Esophagus squamous epithelium (tissue), 5 donors: ENCODE results near the gene NLGN2. TPM values are rescaled to one million over a fixed set of nuclear protein-coding genes. Genes with fewer than 3 reads are reported as not detected.

Experiments used
- DNase-seq: peaks from one replicate; lab custom pipeline; 2025; lab: John Stamatoyannopoulos, UW
- H3K27ac ChIP-seq, 4 donors: fragments of 200-600 bp; sonication (generic); one replicate each; pipeline ENCODE4 v1.5.1; 2016 to 2019; ENCODE audit warnings: mild to moderate bottlenecking in 1 of 4
- H3K27me3 ChIP-seq, 4 donors: fragments of 200-600 bp; sonication (generic); 1 replicate in 3 of 4; 2 replicates in 1 of 4; pipeline versions ENCODE4 v1.5.1 to v1.6.0; 2017 to 2021; ENCODE audit warnings: antibody characterized with exemption in 1 of 4
- H3K36me3 ChIP-seq, 3 donors: fragments of 200-600 bp; sonication (generic); one replicate each; pipeline ENCODE4 v1.5.1; 2016 to 2019
- H3K4me1 ChIP-seq, 3 donors: fragments of 200-600 bp; sonication (generic); one replicate each; pipeline ENCODE4 v1.5.1; 2017 to 2019
- H3K4me3 ChIP-seq, 4 donors: fragments of 200-600 bp; sonication (generic); 1 replicate in 3 of 4; 2 replicates in 1 of 4; pipeline ENCODE4 v1.5.1; 2016 to 2019; ENCODE audit warnings: mild to moderate bottlenecking in 2 of 4, moderate library complexity in 1 of 4
- H3K9me3 ChIP-seq, 3 donors: fragments of 200-600 bp; sonication (generic); one replicate each; pipeline ENCODE4 v1.5.1; 2016 to 2019
- POLR2A ChIP-seq, 4 donors: fragments of 450-650 bp; IDR thresholded peaks; one replicate each; pipeline ENCODE4 v1.6.1; 2017; ENCODE audit warnings: antibody characterized with exemption in 4 of 4, mild to moderate bottlenecking in 4 of 4, moderate library complexity in 3 of 4
- WGBS, 2 donors: methylation state at CpG; one replicate each; pipeline ENCODE4 v1.1.5; 2018; 5-methylcytosine and 5-hydroxymethylcytosine counted together
- intact Hi-C: fragments of 100-400 bp; cut with DNase I; formaldehyde crosslinking; loops from one replicate; pipeline ENCODE4 v1.15.0; 2022
- total RNA-seq, 4 donors: library from RNA; depleted of rRNA; stranded (reverse); fragments of >200 nt; gene quantifications; one replicate each; pipeline ENCODE4 v1.1.0, GENCODE V29; 2016
- TF ChIP-seq, protein P1 (sequence below), 6 experiments: fragments of 450-650 bp in 4 of 6; fragments of 200-600 bp in 2 of 6; sonication (generic) in 2 of 6; IDR thresholded peaks; one replicate each; pipeline ENCODE4 v1.5.1; 2016 to 2019; ENCODE audit warnings: antibody characterized with exemption in 6 of 6, mild to moderate bottlenecking in 4 of 6, moderate library complexity in 4 of 6
- donor health status: DM: yes; HTN: yes; CAD: no.

NLGN2 gene
- total RNA-seq, 4 donors from 2014 or later: 1.4 to 5.3 (median 2.0) TPM

- H3K36me3 ChIP-seq: peaks cover 0 to 22% (median 0%) of the 10 kb centered on the region in 3 donors
- no peak for TF ChIP-seq POLR2A (IDR thresholded peaks at IDR 0.05)
- TF ChIP-seq, protein P1, sequence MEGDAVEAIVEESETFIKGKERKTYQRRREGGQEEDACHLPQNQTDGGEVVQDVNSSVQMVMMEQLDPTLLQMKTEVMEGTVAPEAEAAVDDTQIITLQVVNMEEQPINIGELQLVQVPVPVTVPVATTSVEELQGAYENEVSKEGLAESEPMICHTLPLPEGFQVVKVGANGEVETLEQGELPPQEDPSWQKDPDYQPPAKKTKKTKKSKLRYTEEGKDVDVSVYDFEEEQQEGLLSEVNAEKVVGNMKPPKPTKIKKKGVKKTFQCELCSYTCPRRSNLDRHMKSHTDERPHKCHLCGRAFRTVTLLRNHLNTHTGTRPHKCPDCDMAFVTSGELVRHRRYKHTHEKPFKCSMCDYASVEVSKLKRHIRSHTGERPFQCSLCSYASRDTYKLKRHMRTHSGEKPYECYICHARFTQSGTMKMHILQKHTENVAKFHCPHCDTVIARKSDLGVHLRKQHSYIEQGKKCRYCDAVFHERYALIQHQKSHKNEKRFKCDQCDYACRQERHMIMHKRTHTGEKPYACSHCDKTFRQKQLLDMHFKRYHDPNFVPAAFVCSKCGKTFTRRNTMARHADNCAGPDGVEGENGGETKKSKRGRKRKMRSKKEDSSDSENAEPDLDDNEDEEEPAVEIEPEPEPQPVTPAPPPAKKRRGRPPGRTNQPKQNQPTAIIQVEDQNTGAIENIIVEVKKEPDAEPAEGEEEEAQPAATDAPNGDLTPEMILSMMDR (IDR thresholded peaks at IDR 0.05): no peak
- intact Hi-C loops: no loop called here
- H3K9me3 ChIP-seq: no peaks in the 10 kb centered on the region
- no peak overlapping the region for H3K27ac ChIP-seq
- no peak overlapping the region for H3K4me3 ChIP-seq
- H3K4me1 ChIP-seq: no peaks in the 10 kb centered on the region
- no peaks in the 10 kb centered on the region for H3K27me3 ChIP-seq
- DNase-seq: no peak
- WGBS, 2 donors: 70 to 82% methylated on average over 5 to 6 of the region's 6 CpGs
Observed at GRCh38 chr17:7416323-7416722, 8.7 kb downstream of the NLGN2 start.

DNA sequence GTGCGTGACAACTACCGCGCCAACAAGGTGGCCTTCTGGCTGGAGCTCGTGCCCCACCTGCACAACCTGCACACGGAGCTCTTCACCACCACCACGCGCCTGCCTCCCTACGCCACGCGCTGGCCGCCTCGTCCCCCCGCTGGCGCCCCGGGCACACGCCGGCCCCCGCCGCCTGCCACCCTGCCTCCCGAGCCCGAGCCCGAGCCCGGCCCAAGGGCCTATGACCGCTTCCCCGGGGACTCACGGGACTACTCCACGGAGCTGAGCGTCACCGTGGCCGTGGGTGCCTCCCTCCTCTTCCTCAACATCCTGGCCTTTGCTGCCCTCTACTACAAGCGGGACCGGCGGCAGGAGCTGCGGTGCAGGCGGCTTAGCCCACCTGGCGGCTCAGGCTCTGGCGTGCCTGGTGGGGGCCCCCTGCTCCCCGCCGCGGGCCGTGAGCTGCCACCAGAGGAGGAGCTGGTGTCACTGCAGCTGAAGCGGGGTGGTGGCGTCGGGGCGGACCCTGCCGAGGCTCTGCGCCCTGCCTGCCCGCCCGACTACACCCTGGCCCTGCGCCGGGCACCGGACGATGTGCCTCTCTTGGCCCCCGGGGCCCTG, 9.5 kb downstream of the NLGN2 start:
- TF ChIP-seq POLR2A (IDR thresholded peaks at IDR 0.05): no peak
- TF ChIP-seq, protein P1 (IDR thresholded peaks at IDR 0.05): no peak
- H3K9me3 ChIP-seq: no peaks in the 10 kb centered on the region
- H3K27ac ChIP-seq: no peak overlapping the region
- WGBS, 2 donors: 90 to 93% methylated on average over 5 to 16 of the region's 54 CpGs
- no peaks in the 10 kb centered on the region for H3K27me3 ChIP-seq
- intact Hi-C loops: no loop called here
- H3K4me3 ChIP-seq: no peak overlapping the region
- H3K36me3 ChIP-seq: peaks cover 0 to 22% (median 0%) of the 10 kb centered on the region in 3 donors
- no peaks in the 10 kb centered on the region for H3K4me1 ChIP-seq
- no peak for DNase-seq

GRCh38 chr17:7418472-7419152, 11.0 kb downstream of the NLGN2 start:
- TF ChIP-seq POLR2A (IDR thresholded peaks at IDR 0.05): no peak
- TF ChIP-seq, protein P1 (IDR thresholded peaks at IDR 0.05): no peak
- H3K4me1 ChIP-seq: no peaks in the 10 kb centered on the region
- H3K4me3 ChIP-seq: no peak overlapping the region
- no peak for DNase-seq
- 80% methylated on average over 2 to 10 of the region's 18 CpGs for WGBS, 2 donors
- H3K27me3 ChIP-seq: no peaks in the 10 kb centered on the region
- peaks cover 0 to 22% (median 0%) of the 10 kb centered on the region in 3 donors for H3K36me3 ChIP-seq
- intact Hi-C loops: no loop called here
- no peaks in the 10 kb centered on the region for H3K9me3 ChIP-seq
- no peak overlapping the region for H3K27ac ChIP-seq

GRCh38 chr17:7419819-7420610, 12.4 kb downstream of the NLGN2 start, which contains the start of gene SPEM1:
Gene SPEM1, plus strand, starts transcription at chr17:7420324. Its CDS starts 61 bp downstream, at chr17:7420385.
- Histone ChIP-seq H3K4me1 (no peaks in the 10 kb centered on the region), H3K27me3 (no peaks in the 10 kb centered on the region), H3K36me3 (peaks cover 0 to 22% (median 0%) of the 10 kb centered on the region in 3 donors), H3K27ac (no peak within 1 kb of the TSS), H3K4me3 (no peak within 1 kb of the TSS), H3K9me3 (no peaks in the 10 kb centered on the region)
- no peak for DNase-seq
- intact Hi-C loops: no loop called here
- TF ChIP-seq POLR2A (IDR thresholded peaks at IDR 0.05): no peak
- TF ChIP-seq, protein P1 (IDR thresholded peaks at IDR 0.05): no peak
- WGBS, 2 donors: 57% methylated on average over 7 to 11 of the region's 17 CpGs
